Fibroblast of skin of abdomen (primary cell): ENCODE measurements around the gene RAC3.

Experiments used
- DNase-seq: peaks from one replicate; pipeline ENCODE4 v3.0.0-alpha.2; 2013

The RAC3 gene

GRCh38 chr17:82013341-82013740 is 18.1 kb upstream of the RAC3 start:
- DNase-seq: no peak

- DNase-seq: no peak
Measured at GRCh38 chr17:82013772-82014321, 17.6 kb upstream of the RAC3 start.

GRCh38 chr17:82014432-82014831 is 17.0 kb upstream of the RAC3 start:
- no peak for DNase-seq

- no peak for DNase-seq
Measured at GRCh38 chr17:82014971-82015310, 16.5 kb upstream of the RAC3 start.

GRCh38 chr17:82015311-82015971 is 16.0 kb upstream of the RAC3 start:
- no peak for DNase-seq

GRCh38 chr17:82016061-82016874 is 15.2 kb upstream of the RAC3 start:
- DNase-seq: no peak

GRCh38 chr17:82016875-82017459 is 14.5 kb upstream of the RAC3 start:
- no peak for DNase-seq

- no peak for DNase-seq
Measured at GRCh38 chr17:82017612-82018151, 13.8 kb upstream of the RAC3 start.

GRCh38 chr17:82018152-82018988 is 13.1 kb upstream of the RAC3 start:
- DNase-seq: no peak

- no peak for DNase-seq
Measured at GRCh38 chr17:82018989-82019689, 12.3 kb upstream of the RAC3 start.

GRCh38 chr17:82019690-82020571 is 11.5 kb upstream of the RAC3 start:
- DNase-seq: peak; percentile 32

- DNase-seq: no peak
Measured at GRCh38 chr17:82020572-82021106, 10.8 kb upstream of the RAC3 start.

- peak; percentile 62 for DNase-seq
Measured at GRCh38 chr17:82021107-82021899, 10.2 kb upstream of the RAC3 start.

- no peak for DNase-seq
Measured at GRCh38 chr17:82021900-82022309, 9.6 kb upstream of the RAC3 start.

GRCh38 chr17:82022310-82022980 is 9.0 kb upstream of the RAC3 start, which contains the start of gene CENPX:
Gene CENPX, minus strand, starts transcription at chr17:82022878. Its CDS starts 17 bp downstream, at chr17:82022861.
- DNase-seq: no peak

GRCh38 chr17:82022981-82023446 is 8.5 kb upstream of the RAC3 start, which contains the start of gene LRRC45:
Gene LRRC45, plus strand, starts transcription at chr17:82023305. Its CDS starts 339 bp downstream, at chr17:82023644.
- peak; percentile 100 for DNase-seq

- no peak for DNase-seq
Measured at GRCh38 chr17:82023447-82024241, 7.8 kb upstream of the RAC3 start.

- no peak for DNase-seq
Measured at GRCh38 chr17:82024859-82025258, 6.6 kb upstream of the RAC3 start.
